Mesothelial cell of epicardium (in vitro differentiated cells): ENCODE results near the gene GPRIN1. TPM values are rescaled to one million over a fixed set of nuclear protein-coding genes. Genes with fewer than 3 reads are reported as not detected.

Experiments used
- DNase-seq, 2 experiments: peaks; one replicate each; pipeline ENCODE4 v3.0.0; 2021; ENCODE audit warnings: low spot score in 2 of 2; ENCODE audit not compliant: unreplicated experiment in 2 of 2
- H3K27ac Mint-ChIP-seq: 2 replicates; pipeline ENCODE4 v1.8.0; 2021; ENCODE audit warnings: mixed read lengths
- H3K27me3 Mint-ChIP-seq: 2 replicates; pipeline ENCODE4 v1.8.0; 2021; ENCODE audit warnings: low read depth, mixed read lengths
- H3K36me3 Mint-ChIP-seq: 2 replicates; pipeline ENCODE4 v1.8.0; 2021; ENCODE audit warnings: mixed read lengths
- H3K4me1 Mint-ChIP-seq: 2 replicates; pipeline ENCODE4 v1.8.0; 2021; ENCODE audit warnings: mixed read lengths
- H3K4me3 Mint-ChIP-seq: 2 replicates; pipeline ENCODE4 v1.8.0; 2021; ENCODE audit warnings: mild to moderate bottlenecking, moderate library complexity, mixed read lengths
- H3K9me3 Mint-ChIP-seq: 2 replicates; pipeline ENCODE4 v1.8.0; 2021; ENCODE audit warnings: mixed read lengths
- CTCF ChIP-seq: fragments of 200-600 bp; sonication (generic); IDR thresholded peaks from one replicate; pipeline ENCODE4 v1.5.0; 2021; ENCODE audit warnings: antibody characterized with exemption; ENCODE audit not compliant: unreplicated experiment
- total RNA-seq: library from RNA; stranded (reverse); gene quantifications from 3 replicates; pipeline ENCODE4 v1.2.1, GENCODE V29; 2021

The GPRIN1 gene
- total RNA-seq, 1 donor from 2014 or later: 1.3 TPM

- Mint-ChIP-seq H3K27ac (no peak overlapping the region), H3K27me3 (peaks cover 6% of the 10 kb centered on the region), H3K9me3 (no peaks in the 10 kb centered on the region), H3K4me3 (no peak overlapping the region), H3K4me1 (peaks cover 15% of the 10 kb centered on the region), H3K36me3 (no peaks in the 10 kb centered on the region)
- DNase-seq: no peak
- TF ChIP-seq CTCF: no peak
Measured at GRCh38 chr5:176644878-176645670, 35.1 kb upstream of the GPRIN1 start.

GRCh38 chr5:176644294-176644693 lies 34.3 kb upstream of the GPRIN1 start:
- Mint-ChIP-seq H3K4me1 (peaks cover 15% of the 10 kb centered on the region), H3K27ac (no peak overlapping the region), H3K27me3 (peaks cover 6% of the 10 kb centered on the region), H3K9me3 (no peaks in the 10 kb centered on the region), H3K4me3 (no peak overlapping the region), H3K36me3 (no peaks in the 10 kb centered on the region)
- TF ChIP-seq CTCF: no peak
- DNase-seq: no peak

- TF ChIP-seq CTCF: no peak
- peaks cover 9% of the 10 kb centered on the region for H3K4me1 Mint-ChIP-seq
- no peak overlapping the region for H3K4me3 Mint-ChIP-seq
- H3K9me3 Mint-ChIP-seq: no peaks in the 10 kb centered on the region
- no peak overlapping the region for H3K27ac Mint-ChIP-seq
- no peak for DNase-seq
- no peaks in the 10 kb centered on the region for H3K36me3 Mint-ChIP-seq
- H3K27me3 Mint-ChIP-seq: peaks cover 9% of the 10 kb centered on the region
Measured at GRCh38 chr5:176643491-176644219, 33.7 kb upstream of the GPRIN1 start.

- no peak for TF ChIP-seq CTCF
- H3K27me3 Mint-ChIP-seq: peaks cover 14% of the 10 kb centered on the region
- no peaks in the 10 kb centered on the region for H3K36me3 Mint-ChIP-seq
- H3K4me1 Mint-ChIP-seq: peaks cover 2% of the 10 kb centered on the region
- no peaks in the 10 kb centered on the region for H3K9me3 Mint-ChIP-seq
- no peak overlapping the region for H3K27ac Mint-ChIP-seq
- no peak for DNase-seq
- H3K4me3 Mint-ChIP-seq: no peak overlapping the region
Measured at GRCh38 chr5:176642675-176643490, 32.9 kb upstream of the GPRIN1 start.

- no peak for TF ChIP-seq CTCF
- Mint-ChIP-seq H3K9me3 (no peaks in the 10 kb centered on the region), H3K4me1 (no peaks in the 10 kb centered on the region), H3K27me3 (peaks cover 37% of the 10 kb centered on the region), H3K36me3 (no peaks in the 10 kb centered on the region), H3K4me3 (no peak overlapping the region), H3K27ac (no peak overlapping the region)
- no peak for DNase-seq
Measured at GRCh38 chr5:176640616-176641015, 30.7 kb upstream of the GPRIN1 start.
